Liver (tissue), 9 donors: Measurements from ENCODE around the gene TEX29. TPM values are rescaled to one million over a fixed set of nuclear protein-coding genes. Genes with fewer than 3 reads are reported as not detected.

Experiments
- DNase-seq: peaks from one replicate; pipeline ENCODE4 v3.0.0-alpha.2; 2017; ENCODE audit warnings: low spot score
- H3K27ac ChIP-seq, 2 donors: one replicate each; pipeline ENCODE4 v1.7.0; 2013; ENCODE audit warnings: inconsistent platforms in 2 of 2, low read length in 2 of 2, control low read depth in 1 of 2, low read depth in 1 of 2, mild to moderate bottlenecking in 1 of 2
- H3K27me3 ChIP-seq, 4 donors: one replicate each; pipeline versions ENCODE4 v1.6.1 to v1.7.0; 2013; ENCODE audit warnings: low read length in 3 of 4, inconsistent platforms in 1 of 4, mild to moderate bottlenecking in 1 of 4, moderate library complexity in 1 of 4; ENCODE audit not compliant: control insufficient read depth in 4 of 4, insufficient read depth in 4 of 4
- H3K36me3 ChIP-seq, 4 donors: one replicate each; pipeline versions ENCODE4 v1.6.1 to v1.7.0; 2013; ENCODE audit warnings: low read length in 3 of 4, mild to moderate bottlenecking in 3 of 4, low read depth in 1 of 4, moderate library complexity in 1 of 4; ENCODE audit not compliant: control insufficient read depth in 4 of 4, insufficient read depth in 3 of 4
- H3K4me1 ChIP-seq, 4 donors: one replicate each; pipeline versions ENCODE4 v1.6.1 to v1.7.0; 2013; ENCODE audit warnings: low read length in 3 of 4, mild to moderate bottlenecking in 3 of 4, moderate library complexity in 1 of 4; ENCODE audit not compliant: control insufficient read depth in 4 of 4, insufficient read depth in 4 of 4
- H3K4me3 ChIP-seq, 3 donors: one replicate each; pipeline versions ENCODE4 v1.6.1 to v1.7.0; 2013; ENCODE audit warnings: low read length in 3 of 3, control low read depth in 1 of 3, low read depth in 1 of 3, mild to moderate bottlenecking in 1 of 3
- H3K9ac ChIP-seq, 2 donors: one replicate each; pipeline ENCODE4 v1.7.0; 2013; ENCODE audit warnings: low read length in 2 of 2, mild to moderate bottlenecking in 2 of 2, moderate library complexity in 2 of 2, control low read depth in 1 of 2, low read depth in 1 of 2
- H3K9me3 ChIP-seq, 4 donors: one replicate each; pipeline versions ENCODE4 v1.6.1 to v1.7.0; 2013; ENCODE audit warnings: low read length in 3 of 4; ENCODE audit not compliant: control insufficient read depth in 4 of 4
- CTCF ChIP-seq: fragments of 150-350 bp; IDR thresholded peaks from 2 replicates; pipeline ENCODE4 v1.5.1; 2017; ENCODE audit warnings: improper control_type of control experiment, low read depth, low read length; ENCODE audit not compliant: missing input control
- EGR1 ChIP-seq, 2 donors: IDR thresholded peaks; 2 replicates each; pipeline ENCODE4 v1.6.1; 2016 to 2018; ENCODE audit warnings: antibody characterized with exemption in 2 of 2, low read depth in 2 of 2
- FOXA2 ChIP-seq: IDR thresholded peaks from 2 replicates; pipeline ENCODE4 v1.6.1; 2016; ENCODE audit warnings: antibody characterized with exemption
- GABPA ChIP-seq, 2 donors: IDR thresholded peaks in 1 of 2; conservative IDR thresholded peaks in 1 of 2; 2 replicates each; pipeline ENCODE4 v1.6.1; 2016; ENCODE audit warnings: antibody characterized with exemption in 2 of 2, mild to moderate bottlenecking in 1 of 2, moderate library complexity in 1 of 2
- HNF4A ChIP-seq, 2 donors: conservative IDR thresholded peaks; 2 replicates each; pipeline ENCODE4 v1.6.1; 2016; ENCODE audit warnings: antibody characterized with exemption in 2 of 2, mild to moderate bottlenecking in 2 of 2
- HNF4G ChIP-seq: IDR thresholded peaks from 2 replicates; pipeline ENCODE4 v1.6.1; 2016; ENCODE audit warnings: antibody characterized with exemption
- JUND ChIP-seq, 2 donors: IDR thresholded peaks; 2 replicates each; pipeline ENCODE4 v1.6.1; 2016; ENCODE audit warnings: antibody characterized with exemption in 2 of 2
- NR2F2 ChIP-seq: IDR thresholded peaks from 2 replicates; pipeline ENCODE4 v1.6.1; 2016; ENCODE audit warnings: antibody characterized with exemption
- RAD21 ChIP-seq, 2 donors: IDR thresholded peaks; 2 replicates each; pipeline ENCODE4 v1.6.1; 2016; ENCODE audit warnings: antibody characterized with exemption in 2 of 2, mild to moderate bottlenecking in 2 of 2
- RXRA ChIP-seq, 2 donors: IDR thresholded peaks; 2 replicates each; pipeline ENCODE4 v1.6.1; 2017 to 2018; ENCODE audit warnings: antibody characterized with exemption in 2 of 2, mild to moderate bottlenecking in 1 of 2
- TAF1 ChIP-seq: conservative IDR thresholded peaks from 2 replicates; pipeline ENCODE4 v1.6.1; 2016; ENCODE audit warnings: antibody characterized with exemption, mild to moderate bottlenecking
- YY1 ChIP-seq: IDR thresholded peaks from 2 replicates; pipeline ENCODE4 v1.6.1; 2016; ENCODE audit warnings: antibody characterized with exemption, mild to moderate bottlenecking
- ZBTB33 ChIP-seq: IDR thresholded peaks from 2 replicates; pipeline ENCODE4 v1.6.1; 2016; ENCODE audit warnings: antibody characterized with exemption
- WGBS: extraction: QIAGEN DNeasy Blood & Tissue Kit; methylation state at CpG from one replicate; pipeline ENCODE4 v1.1.7; 2013; 5-methylcytosine and 5-hydroxymethylcytosine counted together
- polyA plus RNA-seq, 2 donors: library from polyadenylated mRNA; stranded (reverse) in 1 of 2; unstranded in 1 of 2; fragments of 200-250 nt in 1 of 2; fragments of >200 nt in 1 of 2; fragmentation: Nextera tagmentation in 1 of 2; extraction: Ambion mirVana in 1 of 2; gene quantifications; one replicate each; pipeline versions ENCODE4 v1.2.1 to v1.2.3, GENCODE V29; 2013 to 2015
- total RNA-seq, 2 donors: library from RNA; depleted of rRNA; stranded (reverse); fragments of >200 nt; gene quantifications; one replicate each; pipeline ENCODE4 v1.2.3, GENCODE V29; 2014
- TF ChIP-seq, protein P1 (sequence below): IDR thresholded peaks from 2 replicates; pipeline ENCODE4 v1.6.1; 2016; ENCODE audit warnings: antibody characterized with exemption
- TF ChIP-seq, protein P2 (sequence below): IDR thresholded peaks from 2 replicates; pipeline ENCODE4 v1.6.1; 2016; ENCODE audit warnings: antibody characterized with exemption
- TF ChIP-seq, protein P3 (sequence below): IDR thresholded peaks from 2 replicates; pipeline ENCODE4 v1.6.1; 2016; ENCODE audit warnings: antibody characterized with exemption, mild to moderate bottlenecking
- donor health status: healthy.
- donor health status: healthy.
- donor health status: healthy.
- donor health status: healthy.
- donor health status: healthy.

Gene TEX29
- total and polyA plus RNA-seq, 4 donors = 0.17 TPM; not detected in 3

GRCh38 chr13:111327730-111328573, 7.5 kb downstream of the TEX29 start:
- Histone ChIP-seq H3K27ac (no peak overlapping the region), H3K9me3 (no peaks in the 10 kb centered on the region), H3K9ac (no peak overlapping the region), H3K27me3 (no peaks in the 10 kb centered on the region), H3K36me3 (no peaks in the 10 kb centered on the region), H3K4me1 (no peaks in the 10 kb centered on the region), H3K4me3 (no peak overlapping the region)
- 95% methylated on average over 32 of the region's 32 CpGs for WGBS
- TF ChIP-seq JUND (IDR thresholded peaks at IDR 0.05) (no peak), CTCF (no peak), ZBTB33 (no peak), GABPA (IDR thresholded peaks at IDR 0.05 in 1 of 2, conservative IDR thresholded peaks at IDR 0.05 in 1 of 2) (no peak)
- TF ChIP-seq, protein P1, sequence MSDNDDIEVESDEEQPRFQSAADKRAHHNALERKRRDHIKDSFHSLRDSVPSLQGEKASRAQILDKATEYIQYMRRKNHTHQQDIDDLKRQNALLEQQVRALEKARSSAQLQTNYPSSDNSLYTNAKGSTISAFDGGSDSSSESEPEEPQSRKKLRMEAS = no peak
- peak; percentile 19 for DNase-seq

GRCh38 chr13:111328574-111329410, 8.3 kb downstream of the TEX29 start:
- TF ChIP-seq RAD21 (IDR thresholded peaks at IDR 0.05) (no peak), NR2F2 (no peak), FOXA2 (no peak), YY1 (no peak), RXRA (IDR thresholded peaks at IDR 0.05) (no peak), JUND (IDR thresholded peaks at IDR 0.05) (no peak), ZBTB33 (no peak), EGR1 (IDR thresholded peaks at IDR 0.05; ENCODE audit: low read depth in 2 of 2) (no peak), HNF4G (no peak), CTCF (no peak), HNF4A (conservative IDR thresholded peaks at IDR 0.05) (no peak), TAF1 (no peak)
- TF ChIP-seq, protein P2, sequence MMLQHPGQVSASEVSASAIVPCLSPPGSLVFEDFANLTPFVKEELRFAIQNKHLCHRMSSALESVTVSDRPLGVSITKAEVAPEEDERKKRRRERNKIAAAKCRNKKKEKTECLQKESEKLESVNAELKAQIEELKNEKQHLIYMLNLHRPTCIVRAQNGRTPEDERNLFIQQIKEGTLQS = no peak
- TF ChIP-seq, protein P3, sequence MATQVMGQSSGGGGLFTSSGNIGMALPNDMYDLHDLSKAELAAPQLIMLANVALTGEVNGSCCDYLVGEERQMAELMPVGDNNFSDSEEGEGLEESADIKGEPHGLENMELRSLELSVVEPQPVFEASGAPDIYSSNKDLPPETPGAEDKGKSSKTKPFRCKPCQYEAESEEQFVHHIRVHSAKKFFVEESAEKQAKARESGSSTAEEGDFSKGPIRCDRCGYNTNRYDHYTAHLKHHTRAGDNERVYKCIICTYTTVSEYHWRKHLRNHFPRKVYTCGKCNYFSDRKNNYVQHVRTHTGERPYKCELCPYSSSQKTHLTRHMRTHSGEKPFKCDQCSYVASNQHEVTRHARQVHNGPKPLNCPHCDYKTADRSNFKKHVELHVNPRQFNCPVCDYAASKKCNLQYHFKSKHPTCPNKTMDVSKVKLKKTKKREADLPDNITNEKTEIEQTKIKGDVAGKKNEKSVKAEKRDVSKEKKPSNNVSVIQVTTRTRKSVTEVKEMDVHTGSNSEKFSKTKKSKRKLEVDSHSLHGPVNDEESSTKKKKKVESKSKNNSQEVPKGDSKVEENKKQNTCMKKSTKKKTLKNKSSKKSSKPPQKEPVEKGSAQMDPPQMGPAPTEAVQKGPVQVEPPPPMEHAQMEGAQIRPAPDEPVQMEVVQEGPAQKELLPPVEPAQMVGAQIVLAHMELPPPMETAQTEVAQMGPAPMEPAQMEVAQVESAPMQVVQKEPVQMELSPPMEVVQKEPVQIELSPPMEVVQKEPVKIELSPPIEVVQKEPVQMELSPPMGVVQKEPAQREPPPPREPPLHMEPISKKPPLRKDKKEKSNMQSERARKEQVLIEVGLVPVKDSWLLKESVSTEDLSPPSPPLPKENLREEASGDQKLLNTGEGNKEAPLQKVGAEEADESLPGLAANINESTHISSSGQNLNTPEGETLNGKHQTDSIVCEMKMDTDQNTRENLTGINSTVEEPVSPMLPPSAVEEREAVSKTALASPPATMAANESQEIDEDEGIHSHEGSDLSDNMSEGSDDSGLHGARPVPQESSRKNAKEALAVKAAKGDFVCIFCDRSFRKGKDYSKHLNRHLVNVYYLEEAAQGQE = no peak
- no peak overlapping the region for H3K27ac ChIP-seq
- DNase-seq = peak; percentile 20
- no peaks in the 10 kb centered on the region for H3K4me1 ChIP-seq
- no peak overlapping the region for H3K9ac ChIP-seq
- H3K36me3 ChIP-seq = no peaks in the 10 kb centered on the region
- WGBS = 91% methylated on average over 30 of the region's 30 CpGs
- H3K27me3 ChIP-seq = no peaks in the 10 kb centered on the region
- no peak overlapping the region for H3K4me3 ChIP-seq
- H3K9me3 ChIP-seq = no peaks in the 10 kb centered on the region
